Mesenteric fat pad (tissue), 1 donor: ENCODE measurements around the gene BTF3L4. TPM values are rescaled to one million over a fixed set of nuclear protein-coding genes. Genes with fewer than 3 reads are reported as not detected.

ENCODE experiments used
- DNase-seq: peaks from one replicate; pipeline ENCODE4 v3.0.0-alpha.2; 2020; ENCODE audit warnings: low spot score
- total RNA-seq: library from RNA; stranded (reverse); fragmentation: NEBNext Ultra II Directional; extraction: Animal tissue kit (Norgen Biotek cat#: 25700); gene quantifications from one replicate; pipeline ENCODE4 v1.2.1, GENCODE V29; 2021
- donor health status: DM: yes; HTN: yes; CAD: no.

The BTF3L4 gene
- total RNA-seq, 1 donor from 2014 or later, result 42.1 TPM

DNA sequence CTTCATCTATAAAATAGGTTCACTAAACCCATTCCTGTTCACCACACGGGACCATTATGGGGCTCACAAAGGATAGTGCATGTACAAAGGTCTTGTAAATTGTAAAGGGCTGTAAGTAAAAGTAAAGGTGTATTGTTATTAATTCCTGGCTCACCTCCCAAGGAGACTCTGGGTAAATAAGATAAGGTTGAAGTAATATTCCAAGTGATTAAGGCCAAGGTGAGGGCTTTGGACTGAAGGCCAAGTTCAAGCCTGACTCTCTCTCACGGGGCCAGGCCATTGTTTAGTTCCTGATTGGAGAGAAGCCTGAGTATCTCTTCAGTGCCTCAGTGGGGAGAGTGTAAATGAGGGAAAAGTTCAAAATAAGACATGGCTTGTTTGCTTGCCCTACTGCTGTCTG, 66.3 kb downstream of the BTF3L4 start:
- no peak for DNase-seq

DNA sequence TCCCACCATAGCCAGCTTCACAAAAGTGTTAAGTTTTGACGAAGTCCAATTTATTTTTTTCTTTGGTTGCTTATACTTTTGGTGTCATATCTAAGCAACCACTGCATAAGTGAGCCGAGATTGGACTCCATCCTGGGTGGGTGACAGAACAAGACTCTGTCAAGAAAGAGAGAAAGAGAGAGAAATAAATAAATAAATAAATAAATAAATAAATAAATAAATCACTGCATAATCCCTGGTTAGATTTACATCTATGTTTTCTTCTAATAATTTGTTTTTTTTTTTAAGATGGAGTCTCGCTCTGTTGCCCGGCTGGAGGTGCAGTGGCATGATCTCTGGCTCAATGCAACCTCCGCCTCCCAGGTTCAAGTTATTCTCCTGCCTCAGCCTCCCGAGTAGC, 67.5 kb downstream of the BTF3L4 start:
- no peak for DNase-seq

DNA sequence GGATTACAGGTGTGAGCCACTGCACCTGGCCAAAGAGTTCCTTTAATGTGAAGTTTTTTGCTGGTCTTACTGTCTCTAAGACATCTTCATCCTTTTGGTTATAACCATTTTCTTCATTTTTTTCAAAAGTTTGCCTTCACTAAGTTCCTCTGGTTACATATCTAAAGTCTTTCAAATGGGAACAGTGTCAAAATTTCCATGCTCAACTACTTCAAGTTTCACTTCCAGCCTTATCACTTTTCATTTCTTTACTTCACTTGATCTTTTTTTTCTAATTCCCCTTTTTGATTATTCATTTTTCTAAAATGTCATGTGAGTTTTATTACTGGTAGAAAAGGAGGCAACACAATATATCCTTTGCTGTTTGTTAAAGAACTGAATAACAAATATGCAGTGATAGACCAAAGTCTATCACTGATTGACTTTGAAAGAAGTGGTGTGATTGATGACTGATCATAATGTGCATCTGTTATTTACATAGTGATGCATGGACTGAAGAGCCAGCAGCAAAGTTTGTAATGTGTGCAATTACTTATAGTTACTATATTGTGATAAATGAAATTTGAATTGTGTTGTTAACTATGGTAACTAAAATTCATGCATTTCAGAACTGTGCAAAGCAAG, 69.8 kb downstream of the BTF3L4 start:
- no peak for DNase-seq

DNA sequence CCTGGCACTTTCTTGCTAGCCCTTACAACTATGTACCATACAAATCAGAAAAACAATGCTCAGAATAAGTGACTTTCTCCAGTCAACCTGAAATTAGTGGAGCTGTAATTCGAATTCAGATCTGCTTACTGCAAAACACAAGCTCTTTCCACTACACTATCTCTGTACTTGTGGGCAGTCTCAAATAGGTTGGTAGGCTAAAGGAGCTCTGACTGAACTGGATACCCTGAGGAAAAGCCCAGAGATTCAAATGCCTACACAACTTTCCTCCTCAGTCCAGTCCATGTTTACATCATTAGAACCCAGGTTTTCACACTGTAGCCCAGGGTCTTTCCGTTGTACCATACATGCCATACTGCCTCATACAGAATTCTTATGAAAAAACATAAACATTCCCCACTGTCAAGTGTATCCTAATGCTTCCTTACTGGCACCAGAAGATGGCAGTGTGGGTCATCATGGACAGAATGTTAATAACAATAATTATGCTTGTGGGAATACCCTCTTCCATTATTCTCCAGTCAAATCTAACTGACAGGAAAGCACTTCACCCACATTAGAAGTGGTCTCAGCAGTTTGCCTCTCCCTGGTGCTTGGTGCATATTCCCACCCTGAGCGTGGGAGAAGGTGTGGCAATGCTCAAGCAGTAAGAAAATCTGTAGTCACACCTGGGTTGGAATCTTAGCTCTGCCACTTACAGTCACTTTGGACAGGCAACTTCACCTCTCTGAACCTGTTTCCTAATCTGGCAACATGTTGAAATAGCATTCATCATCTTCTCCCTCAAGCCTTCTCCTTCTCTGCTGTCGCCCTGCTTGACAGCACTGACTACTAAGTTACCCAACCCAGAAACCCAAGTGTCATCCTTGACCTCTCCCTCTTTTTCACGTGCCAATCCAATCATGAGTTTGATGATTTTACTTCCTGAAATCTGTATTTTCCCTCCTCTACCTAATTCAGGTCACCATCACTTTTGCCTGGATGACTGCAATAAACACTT, 71.4 kb downstream of the BTF3L4 start:
- DNase-seq, result no peak

DNA sequence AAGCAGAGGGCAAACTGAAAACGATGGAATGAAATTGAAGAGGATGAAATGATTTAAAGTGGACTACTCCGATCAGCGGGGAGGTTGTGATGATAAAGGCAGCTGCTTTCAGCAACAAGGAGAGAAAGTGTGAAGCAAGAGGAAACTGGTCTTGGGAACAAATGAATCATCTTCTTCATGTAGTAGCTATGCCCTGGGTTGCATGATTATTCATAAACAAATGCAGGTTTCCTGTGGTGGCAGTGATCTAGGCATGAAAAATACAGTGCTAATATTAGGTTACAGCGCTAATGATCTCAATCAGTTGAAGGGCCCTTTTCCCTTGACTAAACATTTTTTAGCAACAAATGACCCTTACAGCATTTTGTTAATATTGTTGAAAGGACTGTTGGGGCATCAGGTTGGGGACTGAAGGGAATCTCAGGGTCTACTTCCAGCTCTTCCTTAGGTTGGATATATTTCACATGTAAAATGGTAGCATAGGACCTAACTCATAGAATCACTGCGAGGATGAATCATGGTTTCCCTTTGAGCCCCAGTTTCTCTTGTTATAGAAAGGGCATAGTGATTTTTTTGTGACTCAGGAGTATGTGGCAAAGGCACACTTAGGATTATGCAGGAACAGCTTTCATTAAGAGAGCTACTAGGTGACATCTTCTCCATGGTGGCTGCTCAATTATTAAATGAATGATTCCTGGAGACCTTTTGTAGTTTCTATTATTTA, 83.9 kb downstream of the BTF3L4 start:
- DNase-seq, result no peak

Other genes starting within 250 kb of the BTF3L4 start
- 129 TPM for gene NRDC, start 177.6 kb upstream of the BTF3L4 start, total RNA-seq
- gene RAB3B, start 65.6 kb upstream of the BTF3L4 start, total RNA-seq, result not detected
- 9.7 TPM for gene KTI12, start 22.5 kb upstream of the BTF3L4 start, total RNA-seq
- 36.4 TPM for gene TXNDC12, start 1.1 kb upstream of the BTF3L4 start, total RNA-seq
- gene ZFYVE9, start 85.8 kb downstream of the BTF3L4 start, total RNA-seq, result 21.1 TPM